ENCODE data around the gene AJM1.

- TF ChIP-seq POLR2A (IDR thresholded peaks at IDR 0.05) (no peak), POLR2AphosphoS5 (IDR thresholded peaks at IDR 0.05) (no peak)
These were observed 18.9 kb downstream of the AJM1 start for GRCh38 chr9:136860933-136861873.

All from gastroesophageal sphincter (tissue), 2 donors.